Upper lobe of left lung (tissue), 6 donors: ENCODE measurements around the gene STK17B. TPM values are rescaled to one million over a fixed set of nuclear protein-coding genes. Genes with fewer than 3 reads are reported as not detected.
A peak's percentile ranks its signal among the peaks of the same experiment; 100 is the strongest.

Source experiments
- ATAC-seq, 2 donors: fragments of 200-7000 bp; cut with Tn5 transposase; one replicate each; pipeline ENCODE4 v1.9.1; 2022; ENCODE audit warnings: mild to moderate bottlenecking in 2 of 2, moderate library complexity in 2 of 2; ENCODE audit not compliant: low FRiP score in 2 of 2
- DNase-seq, 2 donors: peaks; one replicate each; pipeline ENCODE4 v3.0.0-alpha.2; 2019 to 2020
- H3K27ac ChIP-seq, 4 donors: fragments of 200-600 bp; sonication (generic); one replicate each; pipeline ENCODE4 v1.5.1; 2016 to 2019
- H3K27me3 ChIP-seq, 4 donors: fragments of 200-600 bp; sonication (generic); one replicate each; pipeline ENCODE4 v1.5.1; 2017 to 2019
- H3K36me3 ChIP-seq, 4 donors: fragments of 200-600 bp; sonication (generic); one replicate each; pipeline ENCODE4 v1.5.1; 2016 to 2019
- H3K4me1 ChIP-seq, 4 donors: fragments of 200-600 bp; sonication (generic); one replicate each; pipeline ENCODE4 v1.5.1; 2018 to 2019
- H3K4me3 ChIP-seq, 4 donors: fragments of 200-600 bp; sonication (generic); one replicate each; pipeline ENCODE4 v1.5.1; 2017 to 2019; ENCODE audit warnings: mild to moderate bottlenecking in 2 of 4, moderate library complexity in 1 of 4
- H3K9me3 ChIP-seq, 4 donors: fragments of 200-600 bp; sonication (generic); one replicate each; pipeline ENCODE4 v1.5.1; 2018 to 2019
- EP300 ChIP-seq, 4 donors: sonication (generic); formaldehyde crosslinking; IDR thresholded peaks; one replicate each; pipeline ENCODE4 v1.5.1; 2017; ENCODE audit warnings: antibody characterized with exemption in 4 of 4, control low read depth in 2 of 4
- POLR2A ChIP-seq, 4 donors: fragments of 450-650 bp; IDR thresholded peaks; one replicate each; pipeline ENCODE4 v1.5.1; 2016 to 2017; ENCODE audit warnings: antibody characterized with exemption in 4 of 4, mild to moderate bottlenecking in 2 of 4
- POLR2AphosphoS5 ChIP-seq, 2 donors: sonication (generic); formaldehyde crosslinking; IDR thresholded peaks; one replicate each; pipeline ENCODE4 v1.5.1; 2017; ENCODE audit warnings: antibody characterized with exemption in 2 of 2
- WGBS, 2 donors: methylation state at CpG; one replicate each; pipeline ENCODE4 v1.1.5; 2017 to 2018; 5-methylcytosine and 5-hydroxymethylcytosine counted together
- total RNA-seq, 6 donors: library from RNA; depleted of rRNA in 4 of 6; stranded (reverse); fragments of >200 nt in 4 of 6; gene quantifications; one replicate each; pipeline versions ENCODE4 v1.1.0 to v1.2.1, GENCODE V29; 2016 to 2021
- TF ChIP-seq, protein P1 (sequence below), 6 experiments: fragments of 450-650 bp in 4 of 6; fragments of 200-600 bp in 2 of 6; sonication (generic) in 2 of 6; IDR thresholded peaks; one replicate each; pipeline ENCODE4 v1.5.1; 2016 to 2019; ENCODE audit warnings: antibody characterized with exemption in 6 of 6
- donor health status: DM: no; HTN: no; CAD: no; lungs with moderate emphysema.
- donor health status: DM: no; HTN: yes; CAD: no; lungs with severe emphysema.

Gene STK17B
- total RNA-seq, 6 donors from 2014 or later, result 19.3 to 120 (median 53.4) TPM

DNA sequence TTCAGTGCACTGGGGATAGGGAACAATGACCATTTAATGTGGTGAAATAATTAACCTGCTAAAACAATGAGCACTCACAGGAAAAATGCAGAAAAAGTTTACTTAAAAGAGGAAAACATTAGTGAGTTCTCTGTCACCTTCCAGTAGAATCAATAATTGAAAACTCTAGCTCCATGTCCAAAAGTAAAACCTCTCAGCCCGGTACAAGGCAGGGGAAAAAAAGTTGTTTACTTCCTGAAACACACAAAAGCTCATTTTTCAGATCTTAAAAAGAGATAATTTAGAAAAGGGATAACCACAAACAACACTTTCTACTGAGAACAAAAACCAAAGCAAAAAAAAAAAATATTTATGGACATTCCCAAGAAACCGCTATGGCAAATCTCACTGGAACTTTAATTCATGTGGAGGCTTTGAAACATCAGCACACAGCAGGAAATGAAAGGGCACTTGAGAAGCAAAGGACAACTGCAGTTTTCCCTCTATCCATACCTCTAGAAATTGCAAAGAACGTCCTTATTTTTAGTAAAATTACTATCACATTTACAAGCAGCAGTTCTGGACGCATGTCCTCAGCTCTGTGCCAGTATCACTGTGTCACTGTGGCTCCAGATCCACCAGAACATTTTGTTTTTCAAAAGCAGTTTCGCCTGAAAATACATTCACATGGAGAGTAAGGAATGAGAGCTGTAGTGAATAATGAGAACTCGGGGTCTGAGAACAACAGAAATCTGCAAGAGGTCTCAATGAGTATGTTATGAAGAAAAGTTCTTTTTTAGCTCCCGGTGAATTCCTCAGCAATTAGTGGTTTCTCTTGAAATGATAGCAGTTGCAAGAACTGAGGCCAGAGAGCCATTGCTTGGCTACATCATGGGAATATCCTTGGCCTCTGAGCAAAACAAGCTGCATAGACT lies 58.1 kb downstream of the STK17B start:
- Histone ChIP-seq H3K4me1 (peaks cover 0 to 4% (median 0%) of the 10 kb centered on the region in 4 donors), H3K27ac (peak overlapping the region in 1 of 4 donors; percentile 13), H3K4me3 (no peak overlapping the region), H3K9me3 (no peaks in the 10 kb centered on the region), H3K27me3 (no peaks in the 10 kb centered on the region), H3K36me3 (no peaks in the 10 kb centered on the region)
- TF ChIP-seq, protein P1, sequence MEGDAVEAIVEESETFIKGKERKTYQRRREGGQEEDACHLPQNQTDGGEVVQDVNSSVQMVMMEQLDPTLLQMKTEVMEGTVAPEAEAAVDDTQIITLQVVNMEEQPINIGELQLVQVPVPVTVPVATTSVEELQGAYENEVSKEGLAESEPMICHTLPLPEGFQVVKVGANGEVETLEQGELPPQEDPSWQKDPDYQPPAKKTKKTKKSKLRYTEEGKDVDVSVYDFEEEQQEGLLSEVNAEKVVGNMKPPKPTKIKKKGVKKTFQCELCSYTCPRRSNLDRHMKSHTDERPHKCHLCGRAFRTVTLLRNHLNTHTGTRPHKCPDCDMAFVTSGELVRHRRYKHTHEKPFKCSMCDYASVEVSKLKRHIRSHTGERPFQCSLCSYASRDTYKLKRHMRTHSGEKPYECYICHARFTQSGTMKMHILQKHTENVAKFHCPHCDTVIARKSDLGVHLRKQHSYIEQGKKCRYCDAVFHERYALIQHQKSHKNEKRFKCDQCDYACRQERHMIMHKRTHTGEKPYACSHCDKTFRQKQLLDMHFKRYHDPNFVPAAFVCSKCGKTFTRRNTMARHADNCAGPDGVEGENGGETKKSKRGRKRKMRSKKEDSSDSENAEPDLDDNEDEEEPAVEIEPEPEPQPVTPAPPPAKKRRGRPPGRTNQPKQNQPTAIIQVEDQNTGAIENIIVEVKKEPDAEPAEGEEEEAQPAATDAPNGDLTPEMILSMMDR (IDR thresholded peaks at IDR 0.05), result no peak
- TF ChIP-seq POLR2A (IDR thresholded peaks at IDR 0.05) (no peak), POLR2AphosphoS5 (IDR thresholded peaks at IDR 0.05) (no peak), EP300 (IDR thresholded peaks at IDR 0.05) (no peak)
- 47 to 52% methylated on average over 7 of the region's 7 CpGs for WGBS, 2 donors
- DNase-seq, result no peak
- ATAC-seq, result peak in 1 of 2 donors; percentile 14

DNA sequence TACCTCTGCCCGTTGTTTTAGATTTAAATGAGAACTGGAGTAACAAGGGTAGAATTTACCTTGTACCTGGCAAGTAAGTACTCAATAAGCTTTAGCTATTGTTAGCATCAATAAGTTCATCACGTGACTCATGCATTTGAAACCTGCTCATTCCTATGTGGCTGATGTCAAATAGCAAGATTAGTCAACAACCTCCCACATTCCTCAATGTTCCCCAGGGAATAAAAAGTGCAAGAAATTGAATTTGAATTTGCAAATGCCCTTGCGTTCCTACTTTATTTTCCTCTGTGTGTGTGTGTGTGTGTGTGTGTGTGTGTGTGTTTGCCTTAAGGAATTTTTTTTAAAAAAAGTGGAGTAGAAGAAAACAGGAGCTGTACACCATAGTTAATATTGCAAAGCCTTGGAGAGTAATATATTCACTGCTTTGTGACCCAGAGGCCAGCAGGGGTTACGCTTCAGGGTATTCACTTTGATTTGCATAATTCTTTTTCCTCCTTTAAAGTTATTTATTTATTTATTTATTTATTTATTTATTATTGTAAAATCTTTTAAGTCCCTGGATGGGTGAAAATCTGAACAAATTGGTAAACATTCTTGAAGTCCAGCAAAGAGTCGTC lies 58.9 kb downstream of the STK17B start:
- WGBS, 2 donors, result 69 to 78% methylated on average over 5 of the region's 5 CpGs
- Histone ChIP-seq H3K4me3 (no peak overlapping the region), H3K9me3 (no peaks in the 10 kb centered on the region), H3K27ac (no peak overlapping the region), H3K36me3 (no peaks in the 10 kb centered on the region), H3K27me3 (no peaks in the 10 kb centered on the region), H3K4me1 (peaks cover 0 to 4% (median 0%) of the 10 kb centered on the region in 4 donors)
- no peak for DNase-seq
- TF ChIP-seq POLR2AphosphoS5 (IDR thresholded peaks at IDR 0.05) (no peak), POLR2A (IDR thresholded peaks at IDR 0.05) (no peak), EP300 (IDR thresholded peaks at IDR 0.05) (no peak)
- TF ChIP-seq, protein P1 (IDR thresholded peaks at IDR 0.05), result no peak
- no peak for ATAC-seq

DNA sequence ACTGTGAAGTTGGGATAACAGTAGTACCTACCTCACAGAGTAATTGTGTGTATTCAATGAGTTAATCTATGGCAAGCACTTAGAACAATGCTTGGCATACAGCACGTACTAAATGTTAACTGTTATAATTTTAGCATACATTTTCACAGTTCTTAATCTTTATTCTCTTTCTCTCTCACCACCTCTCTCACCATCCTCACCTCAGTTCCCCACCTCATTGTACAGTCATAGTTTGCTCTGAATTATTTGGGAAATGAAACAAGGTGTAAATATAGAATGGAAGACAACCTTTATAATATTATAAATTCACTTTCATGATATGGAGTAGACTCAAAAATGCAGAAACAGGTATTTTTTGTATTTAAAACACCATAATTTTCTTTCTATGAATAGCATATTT lies 62.8 kb downstream of the STK17B start:
- 58 to 76% methylated on average over 1 of the region's 1 CpG for whole genome bisulfite sequencing, 2 donors
- TF ChIP-seq POLR2A (IDR thresholded peaks at IDR 0.05) (no peak), EP300 (IDR thresholded peaks at IDR 0.05) (no peak), POLR2AphosphoS5 (IDR thresholded peaks at IDR 0.05) (no peak)
- TF ChIP-seq, protein P1 (IDR thresholded peaks at IDR 0.05), result no peak
- no peaks in the 10 kb centered on the region for H3K27me3 ChIP-seq
- no peaks in the 10 kb centered on the region for H3K9me3 ChIP-seq
- H3K4me1 ChIP-seq, result peaks cover 0 to 4% (median 2%) of the 10 kb centered on the region in 4 donors
- H3K36me3 ChIP-seq, result no peaks in the 10 kb centered on the region
- no peak overlapping the region for H3K27ac ChIP-seq
- H3K4me3 ChIP-seq, result no peak overlapping the region
- DNase-seq (no peak), ATAC-seq (no peak)

DNA sequence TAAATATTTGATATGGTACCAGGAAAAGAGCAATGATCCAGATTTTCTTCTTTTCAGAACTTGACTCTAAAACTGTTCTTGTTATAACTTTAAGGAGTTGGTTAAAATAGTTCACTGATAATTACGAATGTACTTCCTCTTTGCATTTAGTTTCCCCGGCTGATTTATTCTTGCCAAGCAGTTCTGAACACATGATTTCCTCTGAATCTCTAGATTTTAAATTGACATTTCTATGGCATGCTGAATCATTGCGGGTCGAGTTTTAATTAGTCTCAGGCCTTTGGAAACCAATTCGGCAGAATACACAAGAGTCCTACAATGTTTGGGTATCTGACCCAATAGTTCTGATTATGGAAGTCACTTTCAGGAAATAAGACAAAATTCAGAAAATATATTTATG lies 65.4 kb downstream of the STK17B start:
- DNase-seq, result no peak
- TF ChIP-seq EP300 (IDR thresholded peaks at IDR 0.05) (no peak), POLR2AphosphoS5 (IDR thresholded peaks at IDR 0.05) (no peak), POLR2A (IDR thresholded peaks at IDR 0.05) (no peak)
- TF ChIP-seq, protein P1 (IDR thresholded peaks at IDR 0.05), result no peak
- Histone ChIP-seq H3K27me3 (no peaks in the 10 kb centered on the region), H3K4me3 (no peak overlapping the region), H3K27ac (no peak overlapping the region), H3K4me1 (peaks cover 0 to 4% (median 0%) of the 10 kb centered on the region in 4 donors), H3K36me3 (no peaks in the 10 kb centered on the region), H3K9me3 (no peaks in the 10 kb centered on the region)
- ATAC-seq, result no peak
- 46 to 55% methylated on average over 5 of the region's 5 CpGs for WGBS, 2 donors
